A673 (cell line): Measurements from ENCODE around the gene RORB.

Experiments used
- CTCF ChIP-seq: fragments of 300-800, 200-600 bp; sonication (generic); conservative IDR thresholded peaks from 2 replicates; pipeline ENCODE4 v1.5.1; 2017; ENCODE audit warnings: low read depth, mild to moderate bottlenecking, antibody characterized with exemption, low read length, moderate library complexity, mixed read lengths
- EZH2 ChIP-seq: fragments of 200-600 bp; sonication (generic); IDR thresholded peaks from 2 replicates; pipeline ENCODE4 v1.6.1; 2017; ENCODE audit warnings: borderline replicate concordance, low read depth, mild to moderate bottlenecking, mixed read lengths, antibody characterized with exemption, low read length; ENCODE audit not compliant: poor library complexity, severe bottlenecking

GRCh38 chr9:74463825-74464224 is 33.3 kb upstream of the RORB start:
- no peak for TF ChIP-seq CTCF
- TF ChIP-seq EZH2: no peak
